Hindlimb muscle (tissue), 1 donor: ENCODE results near the gene ABO. TPM values are rescaled to one million over a fixed set of nuclear protein-coding genes. Genes with fewer than 3 reads are reported as not detected.
"Not testable (repeated sequence)": the region's sequence is repeated elsewhere in the genome, so short reads cannot be mapped to it uniquely, and the experiment has no call there.

Experiments
- DNase-seq: peaks from one replicate; pipeline ENCODE4 v3.0.0-alpha.2; 2013
- polyA plus RNA-seq: library from polyadenylated mRNA; unstranded; fragments of 120-200 nt; gene quantifications from one replicate; pipeline ENCODE4 v1.2.1, GENCODE V29; 2013; ENCODE audit not compliant: insufficient read length

The ABO gene
- polyA plus RNA-seq, 1 donor: 4.5 TPM

- no peak for DNase-seq
Observed at GRCh38 chr9:133261753-133262120, 13.3 kb downstream of the ABO start.

- no peak for DNase-seq
Observed at GRCh38 chr9:133261103-133261752, 13.8 kb downstream of the ABO start.

GRCh38 chr9:133260334-133261102 lies 14.5 kb downstream of the ABO start:
- no peak for DNase-seq

- DNase-seq: no peak
Observed at GRCh38 chr9:133258061-133259015, 16.7 kb downstream of the ABO start.

GRCh38 chr9:133257465-133257956 lies 17.5 kb downstream of the ABO start:
- no peak for DNase-seq

- no peak for DNase-seq
Observed at GRCh38 chr9:133256686-133257091, 18.3 kb downstream of the ABO start.

GRCh38 chr9:133256136-133256461 lies 18.9 kb downstream of the ABO start:
- DNase-seq: no peak

GRCh38 chr9:133255371-133256135 lies 19.4 kb downstream of the ABO start:
- no peak for DNase-seq

- DNase-seq: no peak
Observed at GRCh38 chr9:133254471-133254870, 20.5 kb downstream of the ABO start.

- DNase-seq: no peak
Observed at GRCh38 chr9:133253268-133253667, 21.7 kb downstream of the ABO start.

- DNase-seq: no peak
Observed at GRCh38 chr9:133252301-133253020, 22.5 kb downstream of the ABO start.

- no peak for DNase-seq
Observed at GRCh38 chr9:133251773-133252172, 23.2 kb downstream of the ABO start.

GRCh38 chr9:133251221-133251620 lies 23.8 kb downstream of the ABO start:
- not testable (repeated sequence) for DNase-seq

GRCh38 chr9:133250741-133251170 lies 24.2 kb downstream of the ABO start:
- DNase-seq: no peak

- no peak for DNase-seq
Observed at GRCh38 chr9:133249337-133249736, 25.7 kb downstream of the ABO start.

- no peak for DNase-seq
Observed at GRCh38 chr9:133248726-133249295, 26.2 kb downstream of the ABO start.

- no peak for DNase-seq
Observed at GRCh38 chr9:133247632-133248031, 27.4 kb downstream of the ABO start.

GRCh38 chr9:133246991-133247390 lies 28.0 kb downstream of the ABO start:
- DNase-seq: no peak

GRCh38 chr9:133246562-133246961 lies 28.4 kb downstream of the ABO start:
- no peak for DNase-seq

- no peak for DNase-seq
Observed at GRCh38 chr9:133242991-133243390, 32.0 kb downstream of the ABO start.

- DNase-seq: no peak
Observed at GRCh38 chr9:133242241-133242640, 32.8 kb downstream of the ABO start.
